HCT116 (cell line): ENCODE measurements around the gene SSNA1. TPM values are rescaled to one million over a fixed set of nuclear protein-coding genes. Genes with fewer than 3 reads are reported as not detected.

Experiments
- ATAC-seq: fragments of 200-7000 bp; cut with Tn5 transposase; 2 replicates; pipeline ENCODE4 v1.9.1; 2020; ENCODE audit warnings: mild to moderate bottlenecking, moderate library complexity
- BruUV-seq: library from RNA; stranded (reverse); fragments of 400-500 nt; replicated peaks from 2 replicates; lab custom pipeline; 2021; lab: Mats Ljungman, UMichigan
- CTCF ChIA-PET: fragments of 300-600 bp; sonication (Branson Sonifier 250); formaldehyde crosslinking; loops from one replicate; lab custom pipeline; 2021; ENCODE audit warnings: antibody characterized with exemption; lab: Charles Lee
- POLR2A ChIA-PET: fragments of 300-600, 350-600 bp; sonication (Branson Sonifier 250); formaldehyde crosslinking; loops from one replicate; lab custom pipeline; 2021; ENCODE audit warnings: antibody characterized with exemption; lab: Charles Lee
- RAD21 ChIA-PET, 2 experiments: fragments of 300-600 bp; sonication (Branson Sonifier 250); formaldehyde crosslinking; loops; one replicate each; lab custom pipeline; 2023; ENCODE audit warnings: low total read pairs in 2 of 2; ENCODE audit not compliant: uncharacterized antibody in 2 of 2, unreplicated experiment in 2 of 2, low non-redundant PET in 1 of 2; lab: Charles Lee
- DNase-seq: peaks from one replicate; pipeline ENCODE4 v3.0.0-alpha.2; 2010; ENCODE audit warnings: low read depth, low spot score
- H2AFZ ChIP-seq: fragments of 200-600 bp; shearing (Covaris generic), sonication (generic); 2 replicates; pipeline ENCODE4 v1.6.1; 2017; ENCODE audit warnings: low read depth, mixed run types, mixed read lengths, antibody characterized with exemption, low read length; ENCODE audit not compliant: poor library complexity, severe bottlenecking
- H3K27ac ChIP-seq: 2 replicates; pipeline ENCODE4 v1.5.1; 2012; ENCODE audit warnings: low read depth, low read length
- H3K27me3 ChIP-seq: fragments of 200-600 bp; sonication (generic); 2 replicates; pipeline ENCODE4 v1.6.1; 2016; ENCODE audit warnings: mixed run types, low read length, mixed read lengths; ENCODE audit not compliant: insufficient read depth
- H3K36me3 ChIP-seq, 2 experiments: fragments of 200-500 bp in 1 of 2; fragments of 200-600 bp in 1 of 2; sonication (Bioruptor generic) in 1 of 2; sonication (generic) in 1 of 2; 2 replicates each; pipeline versions ENCODE4 v1.5.1 to v1.6.1; 2014 to 2016; ENCODE audit warnings: low read length in 2 of 2, inconsistent platforms in 1 of 2, mixed read lengths in 1 of 2, mixed run types in 1 of 2; ENCODE audit not compliant: insufficient read depth in 2 of 2, control insufficient read depth in 1 of 2
- H3K4me1 ChIP-seq, 2 experiments: fragments of 200-600 bp in 1 of 2; sonication (generic) in 1 of 2; 2 replicates each; pipeline versions ENCODE4 v1.5.1 to v1.6.1; 2012 to 2017; ENCODE audit warnings: low read length in 2 of 2, inconsistent platforms in 1 of 2, mild to moderate bottlenecking in 1 of 2, mixed read lengths in 1 of 2, mixed run types in 1 of 2, moderate library complexity in 1 of 2; ENCODE audit not compliant: insufficient read depth in 2 of 2, control insufficient read depth in 1 of 2
- H3K4me2 ChIP-seq: fragments of 200-600 bp; sonication (generic); 2 replicates; pipeline ENCODE4 v1.6.1; 2017; ENCODE audit warnings: mixed run types, low read length, mixed read lengths
- H3K4me3 ChIP-seq, 2 experiments: fragments of 200-600 bp in 1 of 2; sonication (generic) in 1 of 2; replicated peaks in 1 of 2; 2 replicates each; pipeline ENCODE4 v1.5.1; 2011 to 2016; ENCODE audit warnings: low read length in 2 of 2, control low read depth in 1 of 2, low read depth in 1 of 2, mild to moderate bottlenecking in 1 of 2, mixed read lengths in 1 of 2, mixed run types in 1 of 2
- H3K79me2 ChIP-seq: fragments of 200-600 bp; sonication (generic); 2 replicates; pipeline ENCODE4 v1.6.1; 2017; ENCODE audit warnings: mild to moderate bottlenecking, mixed run types, low read length, moderate library complexity, mixed read lengths; ENCODE audit not compliant: insufficient read depth
- H3K9ac ChIP-seq: fragments of 200-600 bp; sonication (generic); 2 replicates; pipeline ENCODE4 v1.6.1; 2016; ENCODE audit warnings: low read length, mixed read lengths
- H3K9me2 ChIP-seq: fragments of 200-600 bp; sonication (generic), shearing (Covaris generic); 2 replicates; pipeline ENCODE4 v1.6.1; 2017; ENCODE audit warnings: mixed run types, mild to moderate bottlenecking, moderate library complexity; ENCODE audit not compliant: insufficient read depth
- H3K9me3 ChIP-seq, 2 experiments: fragments of 200-500 bp in 1 of 2; fragments of 200-600 bp in 1 of 2; sonication (Bioruptor generic) in 1 of 2; sonication (generic) in 1 of 2; 2 replicates each; pipeline ENCODE4 v1.6.1; 2014 to 2017; ENCODE audit warnings: low read length in 2 of 2, mixed read lengths in 2 of 2, inconsistent platforms in 1 of 2, low read depth in 1 of 2, mild to moderate bottlenecking in 1 of 2, mixed run types in 1 of 2, moderate library complexity in 1 of 2; ENCODE audit not compliant: control insufficient read depth in 1 of 2, insufficient read depth in 1 of 2
- H4K20me1 ChIP-seq: fragments of 200-600 bp; sonication (generic), shearing (Covaris generic); 2 replicates; pipeline ENCODE4 v1.6.1; 2017; ENCODE audit warnings: mixed run types, mild to moderate bottlenecking, moderate library complexity; ENCODE audit not compliant: insufficient read depth
- ATF3 ChIP-seq: IDR thresholded peaks from 2 replicates; pipeline ENCODE4 v1.6.1; 2012
- CEBPB ChIP-seq: IDR thresholded peaks from 2 replicates; pipeline ENCODE4 v1.6.1; 2012; ENCODE audit warnings: low read depth
- EGR1 ChIP-seq: IDR thresholded peaks from 2 replicates; pipeline ENCODE4 v1.6.1; 2012; ENCODE audit warnings: low read depth
- ELF1 ChIP-seq: IDR thresholded peaks from 2 replicates; pipeline ENCODE4 v1.6.1; 2012; ENCODE audit warnings: low read depth, borderline replicate concordance
- EZH2 ChIP-seq: fragments of 200-600 bp; sonication (generic); IDR thresholded peaks from 2 replicates; pipeline ENCODE4 v1.6.1; 2017; ENCODE audit warnings: antibody characterized with exemption, mixed run types
- MAX ChIP-seq: IDR thresholded peaks from 2 replicates; pipeline ENCODE4 v1.6.1; 2012
- POLR2A ChIP-seq: IDR thresholded peaks from 2 replicates; pipeline ENCODE4 v1.7.0; 2011; ENCODE audit warnings: borderline replicate concordance; ENCODE audit not compliant: insufficient read depth, insufficient read length; ENCODE audit errors: extremely low read depth
- RAD21 ChIP-seq: IDR thresholded peaks from 2 replicates; pipeline ENCODE4 v1.6.1; 2012; ENCODE audit warnings: low read depth, mild to moderate bottlenecking
- REST ChIP-seq: IDR thresholded peaks from 2 replicates; pipeline ENCODE4 v1.6.1; 2012; ENCODE audit warnings: low read depth
- SIN3A ChIP-seq: IDR thresholded peaks from 2 replicates; pipeline ENCODE4 v1.6.1; 2012; ENCODE audit warnings: low read depth
- SRF ChIP-seq: IDR thresholded peaks from 2 replicates; pipeline ENCODE4 v1.6.1; 2012; ENCODE audit warnings: low read depth
- TCF7L2 ChIP-seq: IDR thresholded peaks from 2 replicates; pipeline ENCODE4 v1.7.0; 2011; ENCODE audit warnings: borderline replicate concordance, inconsistent platforms; ENCODE audit not compliant: insufficient read depth, insufficient read length; ENCODE audit errors: extremely low read depth
- ZBTB33 ChIP-seq: IDR thresholded peaks from 2 replicates; pipeline ENCODE4 v1.6.1; 2011; ENCODE audit warnings: mild to moderate bottlenecking, low read length, moderate library complexity; ENCODE audit not compliant: insufficient replicate concordance; ENCODE audit errors: extremely low read depth
- ZFX ChIP-seq: fragments of 450-650 bp; IDR thresholded peaks from 2 replicates; pipeline ENCODE4 v1.6.1; 2017
- intact Hi-C: fragments of 100-400 bp; cut with micrococcal nuclease; formaldehyde crosslinking; loops from 2 replicates; pipeline ENCODE4 v1.10.0; 2022
- total RNA-seq: library from RNA; stranded (reverse); gene quantifications from one replicate; pipeline ENCODE4 v1.2.1, GENCODE V29; 2021; ENCODE audit not compliant: unreplicated experiment

Gene SSNA1
- total RNA-seq, 1 experiment from 2014 or later: 84.7 TPM

- H3K9me2 ChIP-seq: no peaks in the 10 kb centered on the region
- BruUV-seq: no TSS peak
- peaks cover 43% of the 10 kb centered on the region for H3K79me2 ChIP-seq
- ChIA-PET CTCF (no interaction called here), POLR2A (no interaction called here), RAD21 (no interaction called here)
- no peak overlapping the region for H3K4me3 ChIP-seq
- H3K4me2 ChIP-seq: no peak overlapping the region
- no peaks in the 10 kb centered on the region for H3K27me3 ChIP-seq
- peaks cover 12 to 22% of the 10 kb centered on the region in 2 experiments; a peak in 3 of 4 replicates for H3K4me1 ChIP-seq
- TF ChIP-seq ZBTB33: no peak
- TF ChIP-seq EGR1: no peak
- no peak for TF ChIP-seq MAX
- no peak for TF ChIP-seq CEBPB
- no peak for TF ChIP-seq REST
- no peak for TF ChIP-seq EZH2
- no peak for TF ChIP-seq ZFX
- TF ChIP-seq RAD21: no peak
- no peak for TF ChIP-seq SRF
- TF ChIP-seq TCF7L2: no peak
- TF ChIP-seq ELF1: no peak
- no peak for TF ChIP-seq SIN3A
- no peak for TF ChIP-seq ATF3
- no peak for TF ChIP-seq POLR2A
- H2AFZ ChIP-seq: no peak overlapping the region
- DNase-seq: no peak
- H3K9ac ChIP-seq: no peak overlapping the region
- peaks cover 0 to 20% of the 10 kb centered on the region in 2 experiments; a peak in 1 of 4 replicates for H3K36me3 ChIP-seq
- H3K9me3 ChIP-seq: no peaks in the 10 kb centered on the region
- intact Hi-C loops: loop anchor here (5.0 kb wide), 1 partner anchor 42 kb away; the partner anchor contains the start of genes CYSRT1 and RNF224
- ATAC-seq: no peak
- no peak overlapping the region for H3K27ac ChIP-seq
- no peaks in the 10 kb centered on the region for H4K20me1 ChIP-seq
Measured at GRCh38 chr9:137184881-137185660, 3.4 kb upstream of the SSNA1 start.
